DMS114 treated with DMSO at 0.1 percent for 48 hours (cell line): ENCODE results near the gene CREB3L1.
A peak's percentile ranks its signal among the peaks of the same experiment; 100 is the strongest.

Experiments
- DNase-seq: peaks from one replicate; lab custom pipeline; 2025; ENCODE audit not compliant: unreplicated experiment; lab: John Stamatoyannopoulos, UW

Gene CREB3L1

DNA sequence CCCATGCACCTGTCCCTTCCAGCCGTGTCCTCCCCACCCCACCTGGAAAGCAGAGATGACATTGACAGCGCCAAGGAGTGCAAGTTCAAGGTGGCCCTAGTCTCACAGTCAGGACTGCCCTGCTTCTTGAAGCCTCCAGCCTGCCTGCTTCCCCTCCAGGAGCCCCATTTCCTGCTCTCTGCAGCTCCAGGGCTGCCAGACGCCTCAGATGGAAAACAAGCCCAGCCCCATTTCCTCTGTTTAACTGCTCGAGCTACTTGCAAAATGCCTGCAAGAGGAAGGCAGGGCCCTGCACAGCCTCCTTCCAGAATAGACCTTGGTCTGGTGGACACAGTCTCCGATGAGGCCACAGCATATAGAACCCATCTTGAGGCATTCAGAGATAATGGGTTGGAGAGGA lies 64.8 kb downstream of the CREB3L1 start:
- no peak for DNase-seq

DNA sequence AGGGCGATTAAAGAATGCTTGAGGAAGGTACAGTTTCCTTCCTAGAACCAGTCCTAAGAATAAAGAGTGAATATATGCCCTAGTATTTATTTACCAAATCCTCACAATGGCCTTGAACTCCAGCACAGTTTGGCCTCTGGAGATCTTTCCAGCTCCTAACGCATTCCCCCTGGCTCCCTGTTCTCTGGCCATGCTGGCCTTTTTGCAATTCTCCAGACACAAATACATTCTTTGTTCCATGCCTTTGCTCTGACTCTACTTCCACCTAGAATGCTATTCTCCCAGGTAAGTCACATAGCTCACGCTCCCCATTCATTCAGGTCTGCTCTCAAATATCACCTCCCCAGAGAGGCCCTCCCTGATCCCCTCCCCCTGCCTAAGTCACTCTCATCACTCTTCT lies 66.1 kb downstream of the CREB3L1 start:
- no peak for DNase-seq

DNA sequence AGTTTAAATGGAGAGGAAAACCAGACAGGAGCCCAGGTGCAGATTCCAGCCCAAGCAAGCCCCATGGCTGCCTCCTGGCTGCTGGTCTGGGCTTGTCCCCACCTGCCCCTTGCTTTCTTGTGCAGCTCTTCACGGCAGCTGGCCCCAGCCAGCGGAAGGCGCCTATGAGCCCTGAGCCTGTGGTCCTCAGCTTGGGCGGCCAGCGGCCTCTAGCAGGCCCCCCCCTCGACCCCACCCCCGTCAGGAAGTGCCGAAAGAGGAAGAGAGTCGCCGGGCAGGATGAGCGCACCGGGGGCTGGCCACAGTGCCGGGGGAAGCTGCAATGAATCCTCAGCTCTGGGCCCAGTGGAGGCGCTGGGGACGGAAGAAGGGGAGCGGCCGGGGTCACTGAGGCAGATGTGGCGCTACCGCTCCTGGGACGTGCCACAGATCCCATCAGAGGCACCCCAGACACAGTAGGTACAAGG lies 67.7 kb downstream of the CREB3L1 start:
- DNase-seq, result no peak

DNA sequence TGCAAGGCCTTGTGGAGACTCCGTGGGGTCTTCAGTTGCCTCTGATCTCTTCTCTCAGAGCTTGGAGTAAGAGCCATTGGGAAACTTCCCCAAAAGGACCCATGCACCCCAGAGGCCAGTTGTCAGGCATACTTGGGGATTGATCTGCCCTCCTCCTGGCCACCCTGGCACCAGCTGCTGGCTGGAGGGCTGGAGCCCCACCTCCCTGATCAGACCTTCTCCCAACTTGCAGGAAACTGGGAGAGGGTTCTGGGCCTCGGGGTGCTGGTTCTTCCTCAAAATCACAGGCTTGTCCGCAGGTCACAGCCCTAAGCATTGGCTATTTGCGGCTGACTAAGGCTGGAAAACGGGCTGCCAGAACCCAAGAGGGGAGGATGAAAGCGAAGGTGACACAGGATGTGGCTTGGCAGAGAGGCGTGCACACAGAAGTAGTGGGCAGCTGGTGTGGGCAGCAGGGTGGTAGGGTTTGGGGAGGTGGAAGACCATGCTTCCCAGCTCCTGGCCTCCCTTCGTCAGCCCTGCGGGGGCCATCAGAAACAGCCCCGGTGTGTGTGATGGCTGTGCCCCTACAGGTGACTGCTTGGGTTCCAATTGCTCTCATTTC lies 68.5 kb downstream of the CREB3L1 start:
- no peak for DNase-seq

DNA sequence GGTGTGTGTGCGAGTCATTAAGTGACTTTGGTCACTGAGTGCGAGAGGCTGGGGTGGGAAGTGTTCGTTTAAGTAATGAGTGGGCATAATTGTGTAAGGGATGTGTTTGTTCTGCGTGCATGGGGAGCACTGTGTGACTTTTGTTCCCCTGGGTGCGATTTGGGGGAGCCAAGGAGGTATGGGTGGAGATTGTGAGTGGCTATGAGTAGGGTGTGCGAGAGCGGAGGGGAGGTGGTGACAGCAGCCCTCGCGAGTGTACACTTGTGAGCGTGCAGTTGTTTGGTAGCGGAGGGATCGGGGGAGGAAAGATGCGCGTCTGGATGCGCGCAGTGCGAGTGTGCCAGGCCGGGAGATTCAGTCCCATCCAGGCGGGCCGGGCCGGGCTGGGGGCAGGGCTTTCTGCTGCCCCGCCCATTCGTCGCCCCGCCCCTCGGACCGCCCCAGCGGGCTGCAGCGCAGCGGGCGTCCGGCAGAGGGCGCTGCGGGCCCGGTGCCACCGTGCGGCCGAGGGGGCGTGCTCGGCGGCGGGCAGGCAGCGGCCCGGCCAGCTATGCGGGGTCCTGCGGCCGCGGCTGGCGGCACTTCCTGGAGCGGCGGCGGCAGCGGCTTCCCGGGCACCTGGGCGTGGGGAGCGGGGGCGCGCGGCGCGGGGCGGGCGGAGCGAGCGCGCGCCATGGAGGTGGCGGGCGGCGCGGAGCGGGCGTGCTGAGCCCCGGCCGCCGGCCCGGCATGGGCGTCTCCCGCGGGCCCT lies 69.6 kb downstream of the CREB3L1 start, which contains the start of gene DGKZ:
Gene DGKZ (plus strand): TSS at position 578 of the 751 bp plus-strand sequence. CDS start 197 bp downstream, outside the sequence.
- peak; percentile 37 for DNase-seq

DNA sequence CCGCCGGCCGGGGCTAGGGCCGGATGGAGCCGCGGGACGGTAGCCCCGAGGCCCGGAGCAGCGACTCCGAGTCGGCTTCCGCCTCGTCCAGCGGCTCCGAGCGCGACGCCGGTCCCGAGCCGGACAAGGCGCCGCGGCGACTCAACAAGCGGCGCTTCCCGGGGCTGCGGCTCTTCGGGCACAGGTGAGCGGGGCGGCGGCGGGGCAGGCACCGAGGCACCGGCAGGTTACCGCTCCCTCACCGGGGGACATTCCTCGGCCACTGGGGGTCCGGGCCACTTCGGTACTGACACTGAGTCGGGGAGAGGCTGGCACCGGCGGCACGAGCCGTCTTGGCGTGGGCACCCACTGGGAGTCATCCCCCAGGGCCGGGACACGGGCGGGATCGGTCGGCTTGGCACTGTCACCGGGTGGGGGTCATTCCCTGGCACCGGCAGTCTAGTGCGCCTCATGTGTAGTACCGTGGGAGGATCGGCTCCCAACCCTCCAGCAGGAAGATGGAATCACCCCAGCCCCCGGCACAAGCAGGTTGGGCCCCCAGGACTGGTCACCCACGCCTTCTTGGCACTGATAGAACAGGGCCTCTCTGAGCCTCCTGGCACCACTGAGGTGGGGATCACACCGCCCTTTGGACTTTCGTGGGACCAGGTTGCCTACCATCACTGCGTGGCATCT lies 70.3 kb downstream of the CREB3L1 start:
- DNase-seq, result no peak

DNA sequence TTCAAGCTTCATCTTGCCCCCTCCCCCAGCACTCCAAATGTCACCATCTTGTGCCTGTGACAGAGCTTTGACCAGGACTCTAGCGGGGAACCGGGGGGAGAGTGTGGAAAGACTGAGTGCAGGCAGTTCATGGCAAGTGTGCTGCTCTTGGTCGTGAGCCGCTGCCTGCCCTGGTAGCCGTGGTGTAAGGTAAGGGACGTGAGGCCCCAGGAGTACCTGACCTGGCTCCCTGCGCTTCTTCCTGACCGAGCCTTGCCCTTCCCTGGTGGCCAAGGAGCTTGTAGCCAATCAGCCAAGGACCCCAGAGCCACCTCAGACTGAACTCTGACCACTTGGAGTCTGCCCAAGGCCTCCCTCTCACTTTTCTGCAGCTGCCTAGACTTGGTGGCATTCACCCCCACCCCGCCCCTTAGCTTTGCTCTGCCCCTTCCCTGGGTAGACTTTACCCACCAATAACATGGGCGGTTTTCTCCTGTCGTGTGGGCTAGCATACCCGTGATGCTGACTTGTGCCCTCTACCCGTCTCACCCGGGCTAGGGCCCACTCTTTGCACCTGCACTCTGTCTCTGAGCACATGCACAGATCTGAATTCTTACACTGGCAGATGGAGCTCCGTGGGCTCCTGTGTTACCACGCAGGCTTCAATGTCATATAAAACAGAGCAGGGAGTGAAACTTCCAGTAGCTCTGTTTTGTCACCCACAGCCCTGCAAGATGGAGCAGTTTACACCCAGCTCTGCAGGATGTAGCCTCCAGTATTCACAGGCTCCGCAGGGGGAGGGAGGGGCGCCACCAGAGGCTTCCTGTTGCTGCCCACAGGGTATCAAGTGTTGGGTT lies 71.3 kb downstream of the CREB3L1 start:
- DNase-seq, result no peak

DNA sequence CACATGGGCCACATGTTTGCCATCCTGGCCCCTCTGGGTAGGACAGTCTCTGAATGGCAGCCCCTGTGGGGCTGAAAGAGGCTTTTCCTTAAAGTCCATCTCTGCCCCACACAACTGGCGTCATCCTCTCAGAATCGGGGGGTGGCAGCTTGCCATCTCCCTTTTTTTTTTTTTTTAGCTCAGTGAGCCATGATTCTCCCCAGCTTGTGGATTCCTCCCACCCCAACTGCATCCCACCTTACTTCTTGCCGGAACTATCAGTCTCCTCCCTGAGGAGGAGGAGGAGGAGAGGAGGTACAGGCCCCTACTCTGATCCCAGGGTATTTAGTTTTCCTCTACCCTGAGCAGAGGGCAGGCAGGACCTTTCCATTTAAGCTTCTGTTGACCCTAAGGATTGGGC lies 73.2 kb downstream of the CREB3L1 start:
- DNase-seq, result no peak

DNA sequence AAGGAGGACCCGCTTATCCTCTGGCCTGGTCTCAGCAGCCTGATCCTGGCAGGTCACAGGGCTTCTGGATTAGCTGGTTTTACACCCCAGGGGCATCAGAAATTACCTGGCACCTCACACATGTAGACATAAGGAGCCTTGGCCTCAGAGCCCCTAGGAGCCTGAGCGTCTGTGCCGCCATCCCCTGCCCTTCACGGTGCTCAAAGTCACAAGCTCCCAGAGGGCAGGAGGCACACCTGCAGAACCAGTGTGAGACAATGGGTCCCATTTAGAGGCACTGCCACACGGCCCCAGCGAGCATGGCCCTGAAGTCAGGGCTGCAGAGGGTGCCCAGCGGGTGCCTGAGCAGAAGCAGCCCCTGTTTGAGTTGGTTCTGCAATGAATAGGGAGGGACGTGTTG lies 73.7 kb downstream of the CREB3L1 start:
- no peak for DNase-seq

DNA sequence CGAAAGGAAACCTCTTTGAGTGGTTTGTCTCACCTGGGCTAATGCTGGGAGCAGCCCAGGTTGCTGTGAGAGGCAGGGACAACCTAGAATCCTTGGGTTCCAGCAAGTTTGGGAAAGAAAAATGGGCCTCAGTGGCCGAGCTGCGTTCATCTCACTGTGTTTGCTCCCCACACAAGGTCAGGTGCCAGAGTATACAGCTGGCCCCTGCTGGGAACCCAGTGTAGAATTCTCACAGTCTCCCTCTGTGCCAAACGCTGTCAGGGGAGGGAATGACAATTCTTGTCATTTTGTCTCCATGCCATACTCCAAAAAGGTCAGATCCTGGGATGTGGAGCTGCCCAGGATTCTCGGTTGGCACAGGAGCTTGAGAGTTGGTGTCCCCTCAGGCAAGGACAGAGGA lies 74.1 kb downstream of the CREB3L1 start:
- no peak for DNase-seq

DNA sequence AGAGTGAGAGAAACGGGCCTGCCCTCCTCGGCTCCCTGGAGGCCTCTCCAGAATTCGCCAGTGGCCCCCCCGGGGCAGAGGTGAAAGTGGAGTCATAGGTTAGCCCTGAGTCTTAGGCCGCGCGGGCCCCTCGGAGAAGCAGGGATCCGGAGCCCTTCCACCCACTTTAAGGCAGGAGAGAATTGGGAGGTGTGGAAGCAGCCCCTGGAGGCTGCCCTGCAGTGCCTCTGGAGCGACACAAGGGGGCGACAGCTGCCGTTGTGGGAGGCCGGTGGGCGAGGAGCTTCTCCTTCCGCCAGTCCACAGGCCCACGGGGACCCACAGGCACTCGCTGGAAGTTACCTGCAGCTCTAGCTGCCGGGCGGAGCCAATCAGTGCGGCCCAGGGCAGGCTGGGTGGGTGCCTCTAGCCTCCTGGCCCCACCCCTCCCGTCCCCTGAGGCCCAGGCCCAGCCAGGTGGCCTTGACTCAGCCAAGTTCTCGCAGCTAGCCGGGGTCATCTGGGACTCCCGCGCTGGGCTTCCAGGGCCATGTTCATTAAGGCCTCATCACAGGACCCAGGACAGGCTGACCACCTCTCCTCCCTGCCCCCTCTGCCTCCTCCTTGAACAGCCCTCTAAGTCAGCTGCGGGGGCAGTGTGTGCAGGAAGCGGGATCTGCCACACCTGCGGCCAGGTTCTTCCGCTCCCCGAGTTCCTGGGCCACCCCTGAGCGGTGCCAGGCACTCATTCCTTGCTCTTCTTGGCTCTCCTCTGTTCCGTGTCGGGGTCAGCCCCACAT lies 74.8 kb downstream of the CREB3L1 start:
- no peak for DNase-seq

DNA sequence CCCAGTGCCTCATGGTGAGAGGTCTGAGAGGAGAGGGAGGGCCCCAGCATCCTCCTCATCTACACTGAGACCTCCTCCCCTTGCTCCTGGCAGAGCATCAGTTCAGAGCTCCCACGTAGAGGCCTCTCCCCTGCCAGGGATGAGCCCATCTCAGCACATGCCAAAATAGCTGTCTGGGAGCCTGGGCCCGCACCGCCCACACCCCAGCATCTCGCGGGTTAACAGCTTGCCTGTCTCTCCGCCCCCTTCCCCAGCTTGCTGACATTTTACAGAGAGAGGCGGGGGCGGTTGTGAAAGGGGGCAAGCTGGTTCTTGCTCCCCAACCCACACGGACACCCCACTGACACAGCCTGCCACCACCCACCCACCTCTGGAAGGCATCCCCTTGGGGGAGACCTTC lies 76.2 kb downstream of the CREB3L1 start:
- no peak for DNase-seq

DNA sequence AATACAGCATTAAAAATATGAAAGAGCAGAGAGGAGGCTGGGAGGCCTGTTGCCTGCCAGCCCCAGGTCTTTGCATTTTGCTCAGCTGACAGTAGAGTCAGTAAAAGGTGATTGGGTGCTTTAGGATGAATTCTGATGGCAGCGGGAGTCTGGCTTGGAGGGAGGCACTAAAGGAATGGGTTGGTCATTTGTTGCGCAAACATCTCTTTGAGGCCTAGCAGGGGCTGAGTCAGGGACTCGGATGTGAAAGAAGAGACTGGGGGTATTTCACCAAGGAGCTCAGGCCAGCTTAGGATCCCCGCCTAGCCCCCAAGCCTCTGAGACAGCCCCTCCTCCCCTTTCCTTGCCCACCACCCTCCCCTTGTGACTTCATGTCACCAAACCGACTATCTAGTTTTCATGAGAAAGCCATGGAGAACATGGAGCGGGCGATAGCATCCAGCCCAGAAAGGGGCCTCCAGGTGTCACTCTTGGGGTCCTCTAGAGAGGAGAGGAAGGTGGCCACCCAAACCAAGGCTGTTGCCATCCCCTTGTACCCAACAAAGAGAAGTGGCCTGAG lies 79.5 kb downstream of the CREB3L1 start:
- no peak for DNase-seq

DNA sequence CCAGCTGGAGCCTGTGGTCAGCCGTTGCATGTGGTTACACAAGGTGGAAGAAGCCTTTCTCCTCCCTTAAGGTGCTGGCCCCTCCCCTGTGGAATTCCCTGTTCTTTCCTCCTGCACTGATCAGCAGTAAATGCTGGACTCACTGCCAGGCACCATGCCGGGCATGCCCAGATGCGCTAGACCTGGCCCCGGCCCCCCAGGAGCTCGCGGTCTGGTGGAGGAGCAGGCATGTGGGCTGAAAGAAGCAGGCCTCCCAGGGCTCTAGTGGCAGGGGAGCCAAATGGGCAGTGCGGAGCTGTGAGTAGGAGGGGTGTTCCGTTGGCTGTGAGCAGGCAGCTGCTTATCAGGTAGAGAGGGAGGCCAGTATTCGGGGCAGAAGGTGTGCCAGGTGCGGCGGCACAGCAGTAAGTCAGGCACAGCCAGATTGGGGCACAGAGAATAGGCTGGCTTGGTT lies 80.0 kb downstream of the CREB3L1 start:
- DNase-seq, result no peak

DNA sequence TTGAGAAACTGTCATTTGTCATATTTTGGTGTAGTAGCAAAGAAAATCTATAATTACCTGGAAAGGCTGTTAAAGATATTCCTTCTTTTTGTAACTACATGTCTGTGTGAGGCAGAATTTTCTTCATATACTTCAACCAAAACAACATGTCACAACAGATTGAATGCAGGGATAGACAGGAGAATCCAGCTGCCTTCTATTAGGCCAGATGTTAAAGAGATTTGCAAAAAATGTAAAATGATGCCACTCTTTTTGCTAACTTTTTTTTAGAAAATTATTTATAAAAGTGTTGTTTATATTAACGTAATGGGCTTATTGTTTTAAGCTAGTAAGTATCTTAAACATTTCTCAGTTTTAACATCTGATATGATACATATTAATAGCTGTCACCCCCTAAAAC lies 82.5 kb downstream of the CREB3L1 start:
- no peak for DNase-seq

DNA sequence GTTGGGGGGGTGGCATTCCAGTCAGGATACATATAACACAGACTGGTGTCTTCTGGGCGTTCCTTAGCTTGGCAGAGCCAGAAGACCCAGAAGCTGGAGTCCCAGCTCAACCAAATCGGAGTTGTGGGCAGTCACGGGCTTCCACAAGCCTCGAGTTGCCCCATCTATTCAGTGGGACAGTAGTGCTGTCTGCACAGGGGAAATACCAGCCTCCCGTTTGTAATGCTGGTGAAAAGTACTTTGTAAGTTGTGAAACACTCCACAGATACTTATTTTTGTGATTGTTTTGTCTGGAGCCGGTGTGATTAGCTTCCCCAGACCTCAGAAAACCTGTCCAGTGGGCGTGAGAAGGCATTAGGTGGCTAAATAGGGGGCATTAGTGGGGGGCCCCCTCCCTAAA lies 83.4 kb downstream of the CREB3L1 start:
- no peak for DNase-seq

DNA sequence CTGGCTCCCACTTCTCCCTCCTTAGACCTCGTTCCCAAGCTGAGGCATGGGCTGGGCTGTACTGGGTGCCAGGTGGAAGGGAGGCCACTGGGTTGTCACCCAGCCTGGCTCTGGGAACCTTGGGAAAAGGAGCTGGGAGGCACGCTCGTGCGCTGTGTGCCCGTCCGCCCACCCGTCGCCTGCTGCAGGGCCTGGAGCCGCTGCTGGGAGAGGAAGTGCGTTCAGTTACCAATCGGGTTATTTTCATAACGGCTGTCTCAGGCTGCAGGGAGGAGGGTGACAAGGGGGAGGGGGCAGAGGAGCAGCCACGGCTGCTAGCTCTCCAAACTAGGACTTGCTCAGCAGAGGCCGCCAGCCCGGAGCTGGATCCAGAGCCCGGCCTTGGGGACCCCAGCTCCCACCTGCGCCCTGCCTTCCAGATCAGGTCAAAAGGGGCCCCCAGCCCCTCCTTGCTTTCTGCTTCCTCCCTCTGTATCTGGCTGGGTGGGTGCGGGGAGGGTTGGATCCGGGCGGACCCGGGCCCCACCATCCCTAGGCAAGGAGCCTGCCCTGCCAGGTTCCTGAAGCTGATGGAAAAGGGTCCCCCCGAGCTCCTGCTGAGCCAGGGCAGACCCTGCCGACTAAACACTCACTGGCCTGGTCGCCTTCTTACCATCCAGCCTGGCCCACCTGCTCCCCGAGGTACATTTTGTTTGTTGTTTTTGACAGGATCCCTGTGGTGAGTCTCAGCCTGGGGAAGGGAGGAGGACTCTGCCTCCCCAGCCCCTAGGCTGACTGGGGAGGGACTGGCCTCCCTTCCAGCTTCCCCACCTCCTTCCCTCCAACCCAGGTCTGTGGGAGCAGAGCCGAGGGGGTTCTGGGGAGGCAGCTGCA lies 84.1 kb downstream of the CREB3L1 start:
- DNase-seq, result no peak

DNA sequence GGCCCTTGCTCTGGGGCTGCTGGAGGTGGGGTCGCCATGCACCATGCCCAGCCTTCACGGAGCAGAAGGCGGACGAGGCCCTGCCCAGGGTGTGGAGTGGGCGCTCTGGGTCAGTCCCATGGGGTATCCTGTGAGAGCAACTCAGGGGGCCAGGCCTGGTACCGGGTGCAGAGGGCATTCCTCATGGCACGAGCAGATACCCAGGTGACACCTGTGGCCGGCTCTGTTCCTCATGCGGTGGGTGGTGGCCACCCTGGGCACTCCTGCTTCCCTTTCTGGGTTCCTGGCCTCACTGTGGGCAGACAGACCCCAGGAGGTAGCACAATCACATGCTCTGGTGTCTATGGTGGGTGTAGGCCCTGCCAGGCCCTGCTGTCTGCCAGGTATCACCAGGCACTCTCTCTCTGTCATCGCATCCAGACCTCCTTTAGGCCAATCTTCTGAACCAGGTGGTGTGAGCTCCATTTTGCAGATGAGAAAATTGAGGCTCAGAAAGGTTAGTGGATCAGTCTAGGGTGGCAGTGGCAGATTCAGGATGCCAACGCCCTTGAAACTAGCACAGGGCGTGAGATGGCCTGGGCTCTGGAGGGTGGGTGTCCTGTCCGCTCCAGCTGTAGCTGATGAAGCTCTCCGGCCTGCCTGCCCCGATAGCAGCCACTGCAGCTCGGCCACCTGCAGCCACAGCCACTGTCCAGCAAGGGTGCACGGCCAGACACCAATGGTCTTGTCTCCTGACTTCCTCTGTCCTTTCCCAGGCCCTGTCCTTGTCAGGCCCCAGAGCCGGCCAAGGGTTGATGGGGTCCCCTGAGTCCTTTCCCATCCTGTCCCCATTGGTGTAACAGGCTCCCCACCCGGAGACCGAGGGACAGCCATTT lies 84.9 kb downstream of the CREB3L1 start:
- DNase-seq, result no peak
